Astrocyte (in vitro differentiated cells and primary cell): Measurements from ENCODE around the gene PLXNA3.

Source experiments
- EZH2 ChIP-seq: IDR thresholded peaks from 2 replicates; pipeline ENCODE4 v1.6.1; 2012; ENCODE audit warnings: mild to moderate bottlenecking, low read length, inconsistent platforms; ENCODE audit not compliant: insufficient read depth
- TF ChIP-seq, protein P1 (sequence below): IDR thresholded peaks from 2 replicates; pipeline ENCODE4 v1.5.1; 2011; ENCODE audit warnings: low read depth, mild to moderate bottlenecking, inconsistent platforms, low read length, moderate library complexity; ENCODE audit not compliant: insufficient read depth

DNA sequence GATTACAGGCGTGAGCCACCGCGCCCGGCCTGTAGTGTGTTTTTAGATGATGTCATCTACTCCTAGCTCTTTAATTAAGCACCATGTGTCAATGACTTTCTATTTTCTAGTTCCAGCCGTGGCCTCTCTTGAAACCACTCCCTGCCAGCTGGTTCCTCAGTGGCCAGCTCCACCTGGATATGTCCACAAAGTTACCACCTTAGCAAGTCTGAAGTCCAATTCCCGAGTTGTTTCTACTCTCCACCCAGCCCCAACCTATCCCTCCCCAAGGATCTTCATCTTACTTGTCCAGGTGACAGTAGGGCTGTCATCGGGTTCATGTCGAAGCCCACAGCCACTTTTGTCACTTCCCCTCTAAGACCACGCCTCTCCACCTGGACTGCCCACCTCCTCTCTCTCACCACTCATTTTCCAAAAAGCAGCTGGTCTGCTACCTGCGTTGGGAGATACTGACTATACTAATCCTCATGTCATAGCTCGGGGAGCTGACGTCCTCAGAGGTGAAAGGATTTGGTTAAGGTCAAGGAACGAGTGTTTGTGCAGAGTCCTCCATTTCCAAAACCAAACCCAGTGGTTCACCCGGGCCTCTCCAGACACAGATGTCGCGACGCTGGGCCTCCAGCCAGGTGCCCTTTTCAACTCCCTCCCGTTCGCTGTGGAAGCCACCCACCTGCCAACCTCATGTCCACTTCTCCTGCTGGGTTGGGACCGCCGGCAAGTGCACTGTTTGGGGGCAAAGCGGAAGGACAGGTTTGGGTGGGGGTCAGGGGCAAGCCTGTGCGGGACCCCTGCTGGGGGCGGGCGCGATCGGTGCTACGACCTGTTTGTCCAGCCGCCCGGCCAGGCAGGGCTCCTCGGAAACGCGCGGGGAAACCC is 57.2 kb downstream of the PLXNA3 start:
- TF ChIP-seq, protein P1, sequence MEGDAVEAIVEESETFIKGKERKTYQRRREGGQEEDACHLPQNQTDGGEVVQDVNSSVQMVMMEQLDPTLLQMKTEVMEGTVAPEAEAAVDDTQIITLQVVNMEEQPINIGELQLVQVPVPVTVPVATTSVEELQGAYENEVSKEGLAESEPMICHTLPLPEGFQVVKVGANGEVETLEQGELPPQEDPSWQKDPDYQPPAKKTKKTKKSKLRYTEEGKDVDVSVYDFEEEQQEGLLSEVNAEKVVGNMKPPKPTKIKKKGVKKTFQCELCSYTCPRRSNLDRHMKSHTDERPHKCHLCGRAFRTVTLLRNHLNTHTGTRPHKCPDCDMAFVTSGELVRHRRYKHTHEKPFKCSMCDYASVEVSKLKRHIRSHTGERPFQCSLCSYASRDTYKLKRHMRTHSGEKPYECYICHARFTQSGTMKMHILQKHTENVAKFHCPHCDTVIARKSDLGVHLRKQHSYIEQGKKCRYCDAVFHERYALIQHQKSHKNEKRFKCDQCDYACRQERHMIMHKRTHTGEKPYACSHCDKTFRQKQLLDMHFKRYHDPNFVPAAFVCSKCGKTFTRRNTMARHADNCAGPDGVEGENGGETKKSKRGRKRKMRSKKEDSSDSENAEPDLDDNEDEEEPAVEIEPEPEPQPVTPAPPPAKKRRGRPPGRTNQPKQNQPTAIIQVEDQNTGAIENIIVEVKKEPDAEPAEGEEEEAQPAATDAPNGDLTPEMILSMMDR: no peak
- TF ChIP-seq EZH2: no peak
